ENCODE measurements around the gene FRMD4A. TPM values are rescaled to one million over a fixed set of nuclear protein-coding genes. Genes with fewer than 3 reads are reported as not detected.

FRMD4A gene
- total RNA-seq, 2 donors from 2014 or later, result 18.9 to 46.1 TPM

GRCh38 chr10:14162061-14162460, 168.7 kb downstream of the FRMD4A start:
- no peaks in the 10 kb centered on the region for H3K27me3 ChIP-seq
- intact Hi-C loops (cut with DNase I), result no loop called here

GRCh38 chr10:14160299-14160698, 170.4 kb downstream of the FRMD4A start:
- intact Hi-C loops (cut with DNase I), result no loop called here
- no peak for DNase-seq
- Histone ChIP-seq H3K36me3 (replicated peaks in 1 of 2; ENCODE audit: insufficient read depth in 1 of 2, low read depth in 2 of 2) (no peaks in the 10 kb centered on the region), H3K9me3 (no peaks in the 10 kb centered on the region), H3K4me3 (no peak overlapping the region), H3K27me3 (no peaks in the 10 kb centered on the region), H3K4me1 (no peaks in the 10 kb centered on the region), H3K27ac (no peak overlapping the region)
- no peak for TF ChIP-seq CTCF (IDR thresholded peaks at IDR 0.05)
- no peak for ATAC-seq
- 92 to 96% methylated on average over 1 of the region's 1 CpG for WGBS, 2 donors

More at GRCh38 chr10:14162061-14162460, 168.7 kb downstream of the FRMD4A start:
- H3K4me3 ChIP-seq, result no peak overlapping the region
- no peaks in the 10 kb centered on the region for H3K4me1 ChIP-seq
- 89 to 94% methylated on average over 5 of the region's 5 CpGs for WGBS, 2 donors
- no peak for TF ChIP-seq CTCF (IDR thresholded peaks at IDR 0.05)
- TF ChIP-seq POLR2A (IDR thresholded peaks at IDR 0.05), result no peak
- no peak overlapping the region for H3K27ac ChIP-seq
- no peak for ATAC-seq
- no peaks in the 10 kb centered on the region for H3K36me3 ChIP-seq (replicated peaks in 1 of 2; ENCODE audit: insufficient read depth in 1 of 2, low read depth in 2 of 2)
- no peaks in the 10 kb centered on the region for H3K9me3 ChIP-seq
- DNase-seq, result no peak

- Histone ChIP-seq H3K4me1 (no peaks in the 10 kb centered on the region), H3K4me3 (no peak overlapping the region), H3K9me3 (no peaks in the 10 kb centered on the region), H3K27me3 (no peaks in the 10 kb centered on the region), H3K36me3 (replicated peaks in 1 of 2; ENCODE audit: insufficient read depth in 1 of 2, low read depth in 2 of 2) (no peaks in the 10 kb centered on the region), H3K27ac (no peak overlapping the region)
- intact Hi-C loops (cut with DNase I), result no loop called here
- DNase-seq, result no peak
- no peak for TF ChIP-seq CTCF (IDR thresholded peaks at IDR 0.05)
- ATAC-seq, result no peak
Observed at GRCh38 chr10:14158575-14158974, 172.1 kb downstream of the FRMD4A start.

- ATAC-seq (no peak), DNase-seq (no peak)
- no peaks in the 10 kb centered on the region for H3K27me3 ChIP-seq
- TF ChIP-seq CTCF (IDR thresholded peaks at IDR 0.05) (no peak), POLR2A (IDR thresholded peaks at IDR 0.05) (no peak)
- H3K4me3 ChIP-seq, result no peak overlapping the region
- H3K27ac ChIP-seq, result no peak overlapping the region
- intact Hi-C loops (cut with DNase I), result no loop called here
- WGBS, 2 donors, result 89 to 95% methylated on average over 5 of the region's 5 CpGs
- no peaks in the 10 kb centered on the region for H3K36me3 ChIP-seq (replicated peaks in 1 of 2; ENCODE audit: insufficient read depth in 1 of 2, low read depth in 2 of 2)
- H3K9me3 ChIP-seq, result no peaks in the 10 kb centered on the region
- no peaks in the 10 kb centered on the region for H3K4me1 ChIP-seq
Observed at GRCh38 chr10:14156104-14156503, 174.6 kb downstream of the FRMD4A start.

GRCh38 chr10:14153570-14154055, 177.1 kb downstream of the FRMD4A start:
- no peaks in the 10 kb centered on the region for H3K9me3 ChIP-seq
- H3K4me1 ChIP-seq, result no peaks in the 10 kb centered on the region
- H3K4me3 ChIP-seq, result no peak overlapping the region
- H3K36me3 ChIP-seq (replicated peaks in 1 of 2; ENCODE audit: insufficient read depth in 1 of 2, low read depth in 2 of 2), result no peaks in the 10 kb centered on the region
- no peak for TF ChIP-seq POLR2A (IDR thresholded peaks at IDR 0.05)
- no peak for TF ChIP-seq CTCF (IDR thresholded peaks at IDR 0.05)
- H3K27ac ChIP-seq, result no peak overlapping the region
- 69 to 74% methylated on average over 17 of the region's 17 CpGs for WGBS, 2 donors
- DNase-seq, result peak in 1 of 4 donors; percentile 8
- no peaks in the 10 kb centered on the region for H3K27me3 ChIP-seq
- ATAC-seq, result no peak
- intact Hi-C loops (cut with DNase I), result no loop called here
